ENCODE data around the gene AEBP2. TPM values are rescaled to one million over a fixed set of nuclear protein-coding genes. Genes with fewer than 3 reads are reported as not detected.

Gene AEBP2
- total and polyA plus RNA-seq, 2 of the 13 experiments (the other 11 are each of a cell fraction or from before 2014, with no cell fraction given), result 9.2 to 17.9 TPM

- TF ChIP-seq, protein P1, sequence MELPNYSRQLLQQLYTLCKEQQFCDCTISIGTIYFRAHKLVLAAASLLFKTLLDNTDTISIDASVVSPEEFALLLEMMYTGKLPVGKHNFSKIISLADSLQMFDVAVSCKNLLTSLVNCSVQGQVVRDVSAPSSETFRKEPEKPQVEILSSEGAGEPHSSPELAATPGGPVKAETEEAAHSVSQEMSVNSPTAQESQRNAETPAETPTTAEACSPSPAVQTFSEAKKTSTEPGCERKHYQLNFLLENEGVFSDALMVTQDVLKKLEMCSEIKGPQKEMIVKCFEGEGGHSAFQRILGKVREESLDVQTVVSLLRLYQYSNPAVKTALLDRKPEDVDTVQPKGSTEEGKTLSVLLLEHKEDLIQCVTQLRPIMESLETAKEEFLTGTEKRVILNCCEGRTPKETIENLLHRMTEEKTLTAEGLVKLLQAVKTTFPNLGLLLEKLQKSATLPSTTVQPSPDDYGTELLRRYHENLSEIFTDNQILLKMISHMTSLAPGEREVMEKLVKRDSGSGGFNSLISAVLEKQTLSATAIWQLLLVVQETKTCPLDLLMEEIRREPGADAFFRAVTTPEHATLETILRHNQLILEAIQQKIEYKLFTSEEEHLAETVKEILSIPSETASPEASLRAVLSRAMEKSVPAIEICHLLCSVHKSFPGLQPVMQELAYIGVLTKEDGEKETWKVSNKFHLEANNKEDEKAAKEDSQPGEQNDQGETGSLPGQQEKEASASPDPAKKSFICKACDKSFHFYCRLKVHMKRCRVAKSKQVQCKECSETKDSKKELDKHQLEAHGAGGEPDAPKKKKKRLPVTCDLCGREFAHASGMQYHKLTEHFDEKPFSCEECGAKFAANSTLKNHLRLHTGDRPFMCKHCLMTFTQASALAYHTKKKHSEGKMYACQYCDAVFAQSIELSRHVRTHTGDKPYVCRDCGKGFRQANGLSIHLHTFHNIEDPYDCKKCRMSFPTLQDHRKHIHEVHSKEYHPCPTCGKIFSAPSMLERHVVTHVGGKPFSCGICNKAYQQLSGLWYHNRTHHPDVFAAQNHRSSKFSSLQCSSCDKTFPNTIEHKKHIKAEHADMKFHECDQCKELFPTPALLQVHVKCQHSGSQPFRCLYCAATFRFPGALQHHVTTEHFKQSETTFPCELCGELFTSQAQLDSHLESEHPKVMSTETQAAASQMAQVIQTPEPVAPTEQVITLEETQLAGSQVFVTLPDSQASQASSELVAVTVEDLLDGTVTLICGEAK (IDR thresholded peaks at IDR 0.05), result no peak
- TF ChIP-seq, protein P1 (CRISPR knock-in tag; IDR thresholded peaks at IDR 0.05), result 0 out of 2 replicates have a peak, but pooled peaks have one; percentile 8
- peak; percentile 71 for TF ChIP-seq TGIF2 (CRISPR knock-in tag; IDR thresholded peaks at IDR 0.05)
- TF ChIP-seq ZNF317 (CRISPR knock-in tag; IDR thresholded peaks at IDR 0.05), result peak; percentile 46; the same call in 1 of the 2 replicates
- no peak for TF ChIP-seq DNMT3B (CRISPR knock-in tag; conservative IDR thresholded peaks at IDR 0.05)
- no peak for TF ChIP-seq USF2 (IDR thresholded peaks at IDR 0.05; ENCODE audit: low read depth, low read length)
- TF ChIP-seq USF2 (CRISPR knock-in tag; IDR thresholded peaks at IDR 0.05; ENCODE audit: borderline replicate concordance), result 0 out of 2 replicates have a peak, but pooled peaks have one; percentile 25
- TF ChIP-seq YEATS4 (CRISPR knock-in tag; IDR thresholded peaks at IDR 0.05; ENCODE audit: borderline replicate concordance), result peak; percentile 20; the same call in 1 of the 2 replicates
- TF ChIP-seq, protein P2, sequence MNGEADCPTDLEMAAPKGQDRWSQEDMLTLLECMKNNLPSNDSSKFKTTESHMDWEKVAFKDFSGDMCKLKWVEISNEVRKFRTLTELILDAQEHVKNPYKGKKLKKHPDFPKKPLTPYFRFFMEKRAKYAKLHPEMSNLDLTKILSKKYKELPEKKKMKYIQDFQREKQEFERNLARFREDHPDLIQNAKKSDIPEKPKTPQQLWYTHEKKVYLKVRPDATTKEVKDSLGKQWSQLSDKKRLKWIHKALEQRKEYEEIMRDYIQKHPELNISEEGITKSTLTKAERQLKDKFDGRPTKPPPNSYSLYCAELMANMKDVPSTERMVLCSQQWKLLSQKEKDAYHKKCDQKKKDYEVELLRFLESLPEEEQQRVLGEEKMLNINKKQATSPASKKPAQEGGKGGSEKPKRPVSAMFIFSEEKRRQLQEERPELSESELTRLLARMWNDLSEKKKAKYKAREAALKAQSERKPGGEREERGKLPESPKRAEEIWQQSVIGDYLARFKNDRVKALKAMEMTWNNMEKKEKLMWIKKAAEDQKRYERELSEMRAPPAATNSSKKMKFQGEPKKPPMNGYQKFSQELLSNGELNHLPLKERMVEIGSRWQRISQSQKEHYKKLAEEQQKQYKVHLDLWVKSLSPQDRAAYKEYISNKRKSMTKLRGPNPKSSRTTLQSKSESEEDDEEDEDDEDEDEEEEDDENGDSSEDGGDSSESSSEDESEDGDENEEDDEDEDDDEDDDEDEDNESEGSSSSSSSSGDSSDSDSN (CRISPR knock-in tag; IDR thresholded peaks at IDR 0.05), result peak; percentile 63
- TF ChIP-seq NFYB (CRISPR knock-in tag; IDR thresholded peaks at IDR 0.05), result no peak
- TF ChIP-seq HNRNPLL (IDR thresholded peaks at IDR 0.05; ENCODE audit: low read depth, low read length, poor library complexity, severe bottlenecking), result peak; percentile 13
These were observed 947 bp downstream of the AEBP2 start (continued) for GRCh38 chr12:19440019-19440858.
